WTC11 (cell line): ENCODE data around the gene THSD4. TPM values are rescaled to one million over a fixed set of nuclear protein-coding genes. Genes with fewer than 3 reads are reported as not detected.

ENCODE experiments used
- ATAC-seq: fragments of 200-7000 bp; cut with Tn5 transposase; 2 replicates; pipeline ENCODE4 v1.10.0; 2021; ENCODE audit warnings: mild to moderate bottlenecking, moderate library complexity
- CTCF ChIA-PET: fragments of 300-600 bp; sonication (Branson Sonifier 250); formaldehyde crosslinking; loops from one replicate; lab custom pipeline; 2021; ENCODE audit warnings: antibody characterized with exemption; lab: Charles Lee
- POLR2A ChIA-PET: fragments of 350-600 bp; sonication (Branson Sonifier 250); formaldehyde crosslinking; loops from one replicate; lab custom pipeline; 2021; ENCODE audit warnings: antibody characterized with exemption; lab: Charles Lee
- DNase-seq: peaks from one replicate; pipeline ENCODE4 v3.0.0; 2021; ENCODE audit warnings: low spot score
- H3K27ac Mint-ChIP-seq: 2 replicates; pipeline ENCODE4 v1.8.0; 2021; ENCODE audit warnings: mixed read lengths
- H3K27me3 Mint-ChIP-seq: 2 replicates; pipeline ENCODE4 v1.8.0; 2021; ENCODE audit warnings: low read depth, mild to moderate bottlenecking, moderate library complexity, mixed read lengths
- H3K36me3 Mint-ChIP-seq: 2 replicates; pipeline ENCODE4 v1.8.0; 2021; ENCODE audit warnings: mixed read lengths
- H3K4me1 Mint-ChIP-seq: 2 replicates; pipeline ENCODE4 v1.8.0; 2022; ENCODE audit warnings: mixed read lengths
- H3K4me3 Mint-ChIP-seq: 2 replicates; pipeline ENCODE4 v1.8.0; 2021; ENCODE audit warnings: mild to moderate bottlenecking, moderate library complexity, mixed read lengths
- H3K9me3 Mint-ChIP-seq: 2 replicates; pipeline ENCODE4 v1.8.0; 2021; ENCODE audit warnings: mixed read lengths
- FOXJ3 ChIP-seq: sonication (generic); formaldehyde crosslinking; IDR thresholded peaks from 2 replicates; pipeline ENCODE4 v1.9.0; 2021; ENCODE audit warnings: missing genetic modification reagents, mild to moderate bottlenecking, borderline replicate concordance
- FOXP1 ChIP-seq: sonication (generic); formaldehyde crosslinking; IDR thresholded peaks from 2 replicates; pipeline ENCODE4 v1.8.0; 2022; ENCODE audit warnings: missing genetic modification reagents, mild to moderate bottlenecking, moderate library complexity, borderline replicate concordance
- IRF2 ChIP-seq: sonication (generic); formaldehyde crosslinking; IDR thresholded peaks from 2 replicates; pipeline ENCODE4 v1.8.0; 2022; ENCODE audit warnings: low read depth, missing genetic modification reagents, borderline replicate concordance
- MYBL2 ChIP-seq: sonication (generic); formaldehyde crosslinking; IDR thresholded peaks from 2 replicates; pipeline ENCODE4 v1.8.1; 2023; ENCODE audit warnings: mild to moderate bottlenecking, moderate library complexity, missing genetic modification reagents
- NR3C1 ChIP-seq: sonication (generic); formaldehyde crosslinking; conservative IDR thresholded peaks from 2 replicates; pipeline ENCODE4 v1.8.1; 2023; ENCODE audit warnings: low read depth, mild to moderate bottlenecking, missing genetic modification reagents
- PRRX2 ChIP-seq: fragments of 250-450 bp; sonication (Bioruptor Pico); IDR thresholded peaks from 2 replicates; pipeline ENCODE4 v1.8.0; 2021; ENCODE audit warnings: mild to moderate bottlenecking
- SMAD4 ChIP-seq: sonication (generic); formaldehyde crosslinking; IDR thresholded peaks from 2 replicates; pipeline ENCODE4 v1.8.0; 2022; ENCODE audit warnings: mild to moderate bottlenecking, missing genetic modification reagents
- ZNF121 ChIP-seq: sonication (generic); formaldehyde crosslinking; IDR thresholded peaks from 2 replicates; pipeline ENCODE4 v1.8.0; 2023; ENCODE audit warnings: missing genetic modification reagents
- ZNF138 ChIP-seq: sonication (generic); formaldehyde crosslinking; conservative IDR thresholded peaks from 2 replicates; pipeline ENCODE4 v1.8.1; 2022; ENCODE audit warnings: mild to moderate bottlenecking, moderate library complexity, missing genetic modification reagents
- ZNF416 ChIP-seq: fragments of 250-450 bp; sonication (Bioruptor Pico); IDR thresholded peaks from 2 replicates; pipeline ENCODE4 v1.9.0; 2021; ENCODE audit warnings: mild to moderate bottlenecking, inconsistent platforms
- ZNF671 ChIP-seq: fragments of 250-450 bp; sonication (Bioruptor Pico); IDR thresholded peaks from 2 replicates; pipeline ENCODE4 v1.8.0; 2021; ENCODE audit warnings: mild to moderate bottlenecking
- total RNA-seq: library from RNA; stranded (reverse); gene quantifications from 3 replicates; pipeline ENCODE4 v1.2.3, GENCODE V29; 2021
- TF ChIP-seq, protein P1 (sequence below): sonication (generic); formaldehyde crosslinking; IDR thresholded peaks from 2 replicates; pipeline ENCODE4 v1.8.0; 2022; ENCODE audit warnings: mild to moderate bottlenecking, missing genetic modification reagents
- TF ChIP-seq, protein P2 (sequence below): sonication (generic); formaldehyde crosslinking; IDR thresholded peaks from 2 replicates; pipeline ENCODE4 v1.8.1; 2023; ENCODE audit warnings: mild to moderate bottlenecking, missing genetic modification reagents, borderline replicate concordance
- TF ChIP-seq, protein P3 (sequence below): fragments of 250-450 bp; sonication (Bioruptor Pico); conservative IDR thresholded peaks from 2 replicates; pipeline ENCODE4 v1.9.0; 2021; ENCODE audit warnings: mild to moderate bottlenecking
- TF ChIP-seq, protein P4 (sequence below): sonication (generic); formaldehyde crosslinking; IDR thresholded peaks from 2 replicates; pipeline ENCODE4 v1.8.0; 2022; ENCODE audit warnings: mild to moderate bottlenecking, missing genetic modification reagents
- TF ChIP-seq, protein P5 (sequence below): sonication (generic); formaldehyde crosslinking; IDR thresholded peaks from 2 replicates; pipeline ENCODE4 v1.8.0; 2022; ENCODE audit warnings: mild to moderate bottlenecking, missing genetic modification reagents

THSD4 gene
- total RNA-seq, 1 experiment from 2014 or later = 7.8 TPM

DNA sequence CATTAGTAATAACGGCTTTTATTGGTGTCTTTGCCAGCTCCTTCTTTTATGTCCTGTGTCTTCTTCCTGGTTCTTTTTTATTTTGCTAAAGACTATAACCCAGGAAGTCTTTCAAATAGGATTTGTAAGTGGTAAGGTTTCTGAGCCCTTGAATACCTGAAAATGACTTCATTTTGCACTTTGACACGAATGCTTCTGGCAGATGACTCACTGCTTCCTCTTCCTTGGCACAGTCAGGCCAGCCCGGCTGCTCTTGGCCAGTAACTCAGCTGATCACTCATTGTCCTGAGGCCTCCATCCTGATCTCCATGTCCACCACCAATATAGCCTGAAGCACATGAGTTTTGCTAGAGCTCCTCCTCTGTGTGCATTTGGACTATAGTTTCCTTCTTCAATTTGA lies 646.4 kb downstream of the THSD4 start:
- peaks cover 23% of the 10 kb centered on the region for H3K36me3 Mint-ChIP-seq
- ChIA-PET CTCF (no interaction called here), POLR2A (no interaction called here)
- ATAC-seq (no peak), DNase-seq (no peak)
- H3K9me3 Mint-ChIP-seq = peaks cover 38% of the 10 kb centered on the region
- no peaks in the 10 kb centered on the region for H3K4me1 Mint-ChIP-seq
- H3K4me3 Mint-ChIP-seq = no peak overlapping the region
- H3K27ac Mint-ChIP-seq = no peak overlapping the region
- no peaks in the 10 kb centered on the region for H3K27me3 Mint-ChIP-seq
- TF ChIP-seq MYBL2 (CRISPR knock-in tag) (no peak), SMAD4 (CRISPR knock-in tag) (no peak), NR3C1 (CRISPR knock-in tag) (no peak), ZNF138 (CRISPR knock-in tag) (no peak), IRF2 (CRISPR knock-in tag) (no peak), ZNF416 (CRISPR knock-in tag) (no peak), ZNF671 (CRISPR knock-in tag) (no peak), FOXP1 (CRISPR knock-in tag) (no peak), FOXJ3 (no peak), PRRX2 (CRISPR knock-in tag) (no peak)
- TF ChIP-seq, protein P1, sequence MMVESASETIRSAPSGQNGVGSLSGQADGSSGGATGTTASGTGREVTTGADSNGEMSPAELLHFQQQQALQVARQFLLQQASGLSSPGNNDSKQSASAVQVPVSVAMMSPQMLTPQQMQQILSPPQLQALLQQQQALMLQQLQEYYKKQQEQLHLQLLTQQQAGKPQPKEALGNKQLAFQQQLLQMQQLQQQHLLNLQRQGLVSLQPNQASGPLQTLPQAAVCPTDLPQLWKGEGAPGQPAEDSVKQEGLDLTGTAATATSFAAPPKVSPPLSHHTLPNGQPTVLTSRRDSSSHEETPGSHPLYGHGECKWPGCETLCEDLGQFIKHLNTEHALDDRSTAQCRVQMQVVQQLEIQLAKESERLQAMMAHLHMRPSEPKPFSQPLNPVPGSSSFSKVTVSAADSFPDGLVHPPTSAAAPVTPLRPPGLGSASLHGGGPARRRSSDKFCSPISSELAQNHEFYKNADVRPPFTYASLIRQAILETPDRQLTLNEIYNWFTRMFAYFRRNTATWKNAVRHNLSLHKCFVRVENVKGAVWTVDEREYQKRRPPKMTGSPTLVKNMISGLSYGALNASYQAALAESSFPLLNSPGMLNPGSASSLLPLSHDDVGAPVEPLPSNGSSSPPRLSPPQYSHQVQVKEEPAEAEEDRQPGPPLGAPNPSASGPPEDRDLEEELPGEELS = no peak
- TF ChIP-seq, protein P2, sequence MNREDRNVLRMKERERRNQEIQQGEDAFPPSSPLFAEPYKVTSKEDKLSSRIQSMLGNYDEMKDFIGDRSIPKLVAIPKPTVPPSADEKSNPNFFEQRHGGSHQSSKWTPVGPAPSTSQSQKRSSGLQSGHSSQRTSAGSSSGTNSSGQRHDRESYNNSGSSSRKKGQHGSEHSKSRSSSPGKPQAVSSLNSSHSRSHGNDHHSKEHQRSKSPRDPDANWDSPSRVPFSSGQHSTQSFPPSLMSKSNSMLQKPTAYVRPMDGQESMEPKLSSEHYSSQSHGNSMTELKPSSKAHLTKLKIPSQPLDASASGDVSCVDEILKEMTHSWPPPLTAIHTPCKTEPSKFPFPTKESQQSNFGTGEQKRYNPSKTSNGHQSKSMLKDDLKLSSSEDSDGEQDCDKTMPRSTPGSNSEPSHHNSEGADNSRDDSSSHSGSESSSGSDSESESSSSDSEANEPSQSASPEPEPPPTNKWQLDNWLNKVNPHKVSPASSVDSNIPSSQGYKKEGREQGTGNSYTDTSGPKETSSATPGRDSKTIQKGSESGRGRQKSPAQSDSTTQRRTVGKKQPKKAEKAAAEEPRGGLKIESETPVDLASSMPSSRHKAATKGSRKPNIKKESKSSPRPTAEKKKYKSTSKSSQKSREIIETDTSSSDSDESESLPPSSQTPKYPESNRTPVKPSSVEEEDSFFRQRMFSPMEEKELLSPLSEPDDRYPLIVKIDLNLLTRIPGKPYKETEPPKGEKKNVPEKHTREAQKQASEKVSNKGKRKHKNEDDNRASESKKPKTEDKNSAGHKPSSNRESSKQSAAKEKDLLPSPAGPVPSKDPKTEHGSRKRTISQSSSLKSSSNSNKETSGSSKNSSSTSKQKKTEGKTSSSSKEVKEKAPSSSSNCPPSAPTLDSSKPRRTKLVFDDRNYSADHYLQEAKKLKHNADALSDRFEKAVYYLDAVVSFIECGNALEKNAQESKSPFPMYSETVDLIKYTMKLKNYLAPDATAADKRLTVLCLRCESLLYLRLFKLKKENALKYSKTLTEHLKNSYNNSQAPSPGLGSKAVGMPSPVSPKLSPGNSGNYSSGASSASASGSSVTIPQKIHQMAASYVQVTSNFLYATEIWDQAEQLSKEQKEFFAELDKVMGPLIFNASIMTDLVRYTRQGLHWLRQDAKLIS (CRISPR knock-in tag) = no peak
- TF ChIP-seq, protein P3, sequence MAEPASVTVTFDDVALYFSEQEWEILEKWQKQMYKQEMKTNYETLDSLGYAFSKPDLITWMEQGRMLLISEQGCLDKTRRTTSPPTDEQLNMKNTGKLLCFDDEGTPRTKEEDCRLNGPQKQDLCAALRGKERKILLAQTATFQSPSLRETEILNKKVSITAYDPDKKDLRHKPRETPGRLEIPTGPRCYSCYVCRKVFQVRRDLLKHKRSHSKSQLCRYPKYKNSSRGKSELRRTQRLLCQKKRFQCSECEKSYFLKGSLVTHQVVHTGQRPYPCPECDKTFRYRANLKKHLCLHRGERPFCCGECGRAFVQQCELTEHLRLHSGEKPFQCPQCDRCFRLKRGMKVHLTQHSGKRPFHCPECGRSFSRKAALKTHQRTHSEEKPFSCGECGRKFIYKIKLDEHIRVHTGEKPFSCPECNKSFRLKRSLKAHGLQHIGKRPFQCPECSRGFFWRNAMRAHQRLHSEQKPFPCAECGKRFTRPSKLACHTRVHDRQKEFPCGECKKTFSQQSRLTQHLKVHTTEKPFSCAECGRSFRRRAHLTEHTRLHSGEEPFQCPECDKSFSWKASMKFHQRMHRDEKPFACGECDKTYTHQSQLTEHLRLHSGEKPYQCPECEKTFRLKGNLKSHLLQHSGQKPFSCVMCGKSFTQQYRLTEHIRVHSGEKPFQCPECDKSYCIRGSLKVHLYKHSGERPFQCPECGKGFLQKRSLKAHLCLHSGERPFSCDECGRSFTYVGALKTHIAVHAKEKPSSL (CRISPR knock-in tag) = no peak
- TF ChIP-seq, protein P4, sequence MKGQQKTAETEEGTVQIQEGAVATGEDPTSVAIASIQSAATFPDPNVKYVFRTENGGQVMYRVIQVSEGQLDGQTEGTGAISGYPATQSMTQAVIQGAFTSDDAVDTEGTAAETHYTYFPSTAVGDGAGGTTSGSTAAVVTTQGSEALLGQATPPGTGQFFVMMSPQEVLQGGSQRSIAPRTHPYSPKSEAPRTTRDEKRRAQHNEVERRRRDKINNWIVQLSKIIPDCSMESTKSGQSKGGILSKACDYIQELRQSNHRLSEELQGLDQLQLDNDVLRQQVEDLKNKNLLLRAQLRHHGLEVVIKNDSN (CRISPR knock-in tag) = no peak

DNA sequence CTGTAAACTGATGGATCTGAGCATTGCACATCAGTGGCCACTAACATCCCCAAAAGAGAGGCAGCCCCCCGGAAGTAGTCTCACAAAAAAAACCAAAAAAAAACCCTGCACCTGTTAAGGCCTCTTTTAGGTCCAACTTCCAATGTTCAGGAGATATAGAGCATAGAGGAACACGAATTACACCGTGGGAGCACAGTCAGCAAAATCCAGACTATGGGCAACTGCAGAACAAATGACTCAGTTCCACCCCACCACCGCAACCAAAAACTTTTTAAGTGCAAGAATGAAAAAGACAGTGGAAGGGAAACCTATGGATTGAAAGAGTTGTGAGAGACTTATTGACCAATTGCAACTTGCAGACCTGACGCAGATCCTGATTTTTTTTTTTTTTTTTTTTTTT lies 652.9 kb downstream of the THSD4 start:
- ATAC-seq (no peak), DNase-seq (no peak)
- no peak overlapping the region for H3K27ac Mint-ChIP-seq
- H3K36me3 Mint-ChIP-seq = peaks cover 17% of the 10 kb centered on the region
- peaks cover 25% of the 10 kb centered on the region for H3K9me3 Mint-ChIP-seq
- H3K4me3 Mint-ChIP-seq = no peak overlapping the region
- ChIA-PET POLR2A (no interaction called here), CTCF (no interaction called here)
- H3K27me3 Mint-ChIP-seq = peaks cover 4% of the 10 kb centered on the region; the same call in 1 of the 2 replicates
- TF ChIP-seq ZNF121 = no peak
- TF ChIP-seq ZNF671 (CRISPR knock-in tag) = no peak
- TF ChIP-seq, protein P5, sequence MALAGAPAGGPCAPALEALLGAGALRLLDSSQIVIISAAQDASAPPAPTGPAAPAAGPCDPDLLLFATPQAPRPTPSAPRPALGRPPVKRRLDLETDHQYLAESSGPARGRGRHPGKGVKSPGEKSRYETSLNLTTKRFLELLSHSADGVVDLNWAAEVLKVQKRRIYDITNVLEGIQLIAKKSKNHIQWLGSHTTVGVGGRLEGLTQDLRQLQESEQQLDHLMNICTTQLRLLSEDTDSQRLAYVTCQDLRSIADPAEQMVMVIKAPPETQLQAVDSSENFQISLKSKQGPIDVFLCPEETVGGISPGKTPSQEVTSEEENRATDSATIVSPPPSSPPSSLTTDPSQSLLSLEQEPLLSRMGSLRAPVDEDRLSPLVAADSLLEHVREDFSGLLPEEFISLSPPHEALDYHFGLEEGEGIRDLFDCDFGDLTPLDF (CRISPR knock-in tag) = no peak
- no peak for TF ChIP-seq IRF2 (CRISPR knock-in tag)
- TF ChIP-seq, all 79 proteins: peak for 0
- no peaks in the 10 kb centered on the region for H3K4me1 Mint-ChIP-seq
